IMR-90 (cell line): ENCODE measurements around the gene PTPRF. TPM values are rescaled to one million over a fixed set of nuclear protein-coding genes. Genes with fewer than 3 reads are reported as not detected.

Experiments used
- ATAC-seq: fragments of 200-7000 bp; cut with Tn5 transposase; 2 replicates; pipeline ENCODE4 v1.9.1; 2020; ENCODE audit warnings: low read depth, mild to moderate bottlenecking, moderate library complexity
- BruUV-seq: library from RNA; stranded (reverse); fragments of 400-500 nt; replicated peaks from 2 replicates; lab custom pipeline; 2021; lab: Mats Ljungman, UMichigan
- CTCF ChIA-PET: fragments of 300-600 bp; formaldehyde crosslinking; extraction: SDS; loops from one replicate; lab custom pipeline; 2021; ENCODE audit warnings: antibody characterized with exemption; lab: Yijun Ruan, JAX
- POLR2A ChIA-PET: fragments of 300-600 bp; sonication (Branson Sonifier 250); formaldehyde crosslinking; loops from one replicate; lab custom pipeline; 2022; ENCODE audit warnings: antibody characterized with exemption; ENCODE audit not compliant: unreplicated experiment; lab: Charles Lee
- DNase-seq: peaks from one replicate; pipeline ENCODE4 v3.0.0; 2013
- H2AFZ ChIP-seq: replicated peaks from 2 replicates; pipeline ENCODE3; 2013; ENCODE audit warnings: low read length, mild to moderate bottlenecking; ENCODE audit not compliant: poor library complexity
- H2AK5ac ChIP-seq: 2 replicates; pipeline ENCODE4 v1.6.1; 2013; ENCODE audit warnings: low read depth, low read length, inconsistent platforms
- H2AK9ac ChIP-seq: replicated peaks from 2 replicates; pipeline ENCODE3; 2013; ENCODE audit warnings: mild to moderate bottlenecking, low read depth, low read length, moderate library complexity; ENCODE audit not compliant: poor library complexity
- H2BK120ac ChIP-seq: 2 replicates; pipeline ENCODE4 v1.6.1; 2013; ENCODE audit warnings: low read depth, low read length, inconsistent platforms
- H2BK15ac ChIP-seq: 3 replicates; pipeline ENCODE4 v1.6.1; 2013; ENCODE audit warnings: low read depth, low read length, inconsistent platforms
- H2BK20ac ChIP-seq: 2 replicates; pipeline ENCODE4 v1.6.1; 2013; ENCODE audit warnings: low read depth, mild to moderate bottlenecking, inconsistent platforms, low read length, moderate library complexity
- H2BK5ac ChIP-seq: 2 replicates; pipeline ENCODE4 v1.6.1; 2013; ENCODE audit warnings: mild to moderate bottlenecking, low read depth, low read length, inconsistent platforms; ENCODE audit not compliant: poor library complexity, severe bottlenecking
- H3K14ac ChIP-seq: replicated peaks from 2 replicates; pipeline ENCODE4 v1.6.1; 2013; ENCODE audit warnings: low read depth, low read length, inconsistent platforms
- H3K18ac ChIP-seq: 2 replicates; pipeline ENCODE4 v1.6.1; 2013; ENCODE audit warnings: low read depth, low read length, control low read depth
- H3K23ac ChIP-seq: 2 replicates; pipeline ENCODE4 v1.6.1; 2013; ENCODE audit warnings: low read depth, low read length, inconsistent platforms
- H3K27ac ChIP-seq: 2 replicates; pipeline ENCODE4 v1.5.1; 2013; ENCODE audit warnings: mild to moderate bottlenecking, control low read depth, low read length; ENCODE audit not compliant: insufficient read depth
- H3K27me3 ChIP-seq: 2 replicates; pipeline ENCODE4 v1.6.1; 2013; ENCODE audit warnings: low read length; ENCODE audit not compliant: control insufficient read depth, insufficient read depth
- H3K36me3 ChIP-seq: 2 replicates; pipeline ENCODE4 v1.6.1; 2013; ENCODE audit warnings: low read length, mixed read lengths; ENCODE audit not compliant: control insufficient read depth, insufficient read depth
- H3K4ac ChIP-seq: 2 replicates; pipeline ENCODE4 v1.6.1; 2013; ENCODE audit warnings: low read depth, low read length, inconsistent platforms
- H3K4me1 ChIP-seq: 2 replicates; pipeline ENCODE4 v1.6.1; 2013; ENCODE audit warnings: low read length, mixed read lengths; ENCODE audit not compliant: control insufficient read depth, insufficient read depth
- H3K4me2 ChIP-seq: 2 replicates; pipeline ENCODE4 v1.6.1; 2013; ENCODE audit warnings: low read depth, mild to moderate bottlenecking, control low read depth, low read length, moderate library complexity
- H3K4me3 ChIP-seq: 2 replicates; pipeline ENCODE4 v1.5.1; 2013; ENCODE audit warnings: low read depth, mild to moderate bottlenecking, control low read depth, low read length, moderate library complexity; ENCODE audit not compliant: insufficient read depth
- H3K56ac ChIP-seq: 2 replicates; pipeline ENCODE4 v1.6.1; 2013; ENCODE audit warnings: low read length, inconsistent platforms; ENCODE audit not compliant: insufficient read depth; ENCODE audit errors: extremely low read depth
- H3K79me1 ChIP-seq, 2 experiments: 2 replicates each; pipeline ENCODE4 v1.6.1; 2013; ENCODE audit warnings: low read length in 2 of 2, inconsistent platforms in 1 of 2, low read depth in 1 of 2
- H3K9ac ChIP-seq: 2 replicates; pipeline ENCODE4 v1.6.1; 2013; ENCODE audit warnings: low read depth, low read length, control low read depth
- H3K9me1 ChIP-seq: 2 replicates; pipeline ENCODE4 v1.6.1; 2013; ENCODE audit warnings: low read length, inconsistent platforms; ENCODE audit not compliant: insufficient read depth
- H3K9me3 ChIP-seq: 2 replicates; pipeline ENCODE4 v1.6.1; 2013; ENCODE audit warnings: low read length; ENCODE audit not compliant: control insufficient read depth, insufficient read depth
- H4K20me1 ChIP-seq: 2 replicates; pipeline ENCODE4 v1.6.1; 2013; ENCODE audit warnings: low read length, inconsistent platforms; ENCODE audit not compliant: insufficient read depth
- H4K5ac ChIP-seq: 2 replicates; pipeline ENCODE4 v1.6.1; 2013; ENCODE audit warnings: mild to moderate bottlenecking, low read depth, low read length, control low read depth
- H4K8ac ChIP-seq, 2 experiments: 2 replicates each; pipeline ENCODE4 v1.6.1; 2013; ENCODE audit warnings: low read depth in 2 of 2, low read length in 2 of 2, control low read depth in 1 of 2, inconsistent platforms in 1 of 2
- H4K91ac ChIP-seq: 2 replicates; pipeline ENCODE4 v1.6.1; 2013; ENCODE audit warnings: low read depth, low read length, inconsistent platforms; ENCODE audit not compliant: insufficient read depth
- BHLHE40 ChIP-seq: fragments of 150-350 bp; IDR thresholded peaks from 2 replicates; pipeline ENCODE4 v1.6.1; 2016; ENCODE audit warnings: mild to moderate bottlenecking, low read depth, low read length
- CEBPB ChIP-seq: IDR thresholded peaks from 2 replicates; pipeline ENCODE4 v1.6.1; 2012; ENCODE audit warnings: low read depth, low read length, improper control_type of control experiment
- CHD1 ChIP-seq: IDR thresholded peaks from 2 replicates; pipeline ENCODE4 v1.6.1; 2012; ENCODE audit warnings: low read depth, low read length, improper control_type of control experiment
- FOS ChIP-seq: fragments of 150-350 bp; IDR thresholded peaks from 2 replicates; pipeline ENCODE4 v1.6.1; 2016; ENCODE audit warnings: low read depth, low read length
- MAFK ChIP-seq: IDR thresholded peaks from 2 replicates; pipeline ENCODE4 v1.6.1; 2012; ENCODE audit warnings: low read depth, low read length, improper control_type of control experiment
- MAZ ChIP-seq: IDR thresholded peaks from 2 replicates; pipeline ENCODE4 v1.6.1; 2012; ENCODE audit warnings: low read depth, mild to moderate bottlenecking, low read length, improper control_type of control experiment, moderate library complexity, borderline replicate concordance
- MXI1 ChIP-seq: IDR thresholded peaks from 2 replicates; pipeline ENCODE4 v1.6.1; 2012; ENCODE audit warnings: low read depth, mild to moderate bottlenecking, low read length, moderate library complexity, borderline replicate concordance
- NFE2L2 ChIP-seq: fragments of 150-350 bp; IDR thresholded peaks from 2 replicates; pipeline ENCODE4 v1.6.1; 2016; ENCODE audit warnings: low read depth, mild to moderate bottlenecking, low read length
- POLR2A ChIP-seq: IDR thresholded peaks from 2 replicates; pipeline ENCODE4 v1.6.1; 2012; ENCODE audit warnings: mild to moderate bottlenecking, low read depth, low read length
- RAD21 ChIP-seq: IDR thresholded peaks from 2 replicates; pipeline ENCODE4 v1.6.1; 2012; ENCODE audit warnings: low read length, improper control_type of control experiment
- RCOR1 ChIP-seq: IDR thresholded peaks from 2 replicates; pipeline ENCODE4 v1.6.1; 2012; ENCODE audit warnings: mild to moderate bottlenecking, low read length, improper control_type of control experiment; ENCODE audit not compliant: insufficient replicate concordance
- RFX5 ChIP-seq: IDR thresholded peaks from 2 replicates; pipeline ENCODE4 v1.8.0; 2012; ENCODE audit warnings: low read depth, mild to moderate bottlenecking, low read length, moderate library complexity
- SMC3 ChIP-seq: fragments of 150-350 bp; IDR thresholded peaks from 2 replicates; pipeline ENCODE4 v1.6.1; 2016; ENCODE audit warnings: low read depth, mild to moderate bottlenecking, antibody characterized with exemption, low read length, moderate library complexity
- WGBS, 2 experiments: methylation state at CpG; one replicate each; pipeline versions ENCODE4 v1.1.5 to v1.1.7; 2013; ENCODE audit warnings: missing lambda C conversion rate in 2 of 2; ENCODE audit not compliant: insufficient read length in 1 of 2; ENCODE audit errors: extremely low coverage in 2 of 2; 5-methylcytosine and 5-hydroxymethylcytosine counted together
- dilution Hi-C: fragments of 300-500 bp; cut with HindIII; formaldehyde crosslinking; loops from one replicate; pipeline ENCODE4 v1.14.3; 2018; ENCODE audit warnings: low sequenced_read_pairs; ENCODE audit not compliant: unreplicated experiment
- in situ Hi-C: fragments of 300-500 bp; cut with MboI; formaldehyde crosslinking; loops from 3 replicates; pipeline ENCODE4 v1.14.3; 2019; ENCODE audit warnings: low sequenced_read_pairs, inconsistent platforms, mixed read lengths
- intact Hi-C: fragments of 100-400 bp; cut with micrococcal nuclease; formaldehyde crosslinking; loops from 2 replicates; pipeline ENCODE4 v1.10.0; 2022
- polyA plus RNA-seq, 3 experiments: library from polyadenylated mRNA; depleted of rRNA; stranded (reverse); fragments of >200 nt; gene quantifications; 2 replicates each; pipeline ENCODE4 v1.2.3, GENCODE V29; 2012; ENCODE audit warnings: low replicate concordance in 1 of 3
- total RNA-seq: library from RNA; depleted of rRNA; stranded (reverse); fragments of >200 nt; gene quantifications from 2 replicates; pipeline ENCODE4 v1.2.3, GENCODE V29; 2012
- TF ChIP-seq, protein P1 (sequence below): conservative IDR thresholded peaks from 2 replicates; pipeline ENCODE4 v1.5.1; 2012; ENCODE audit warnings: mild to moderate bottlenecking, low read depth, low read length, improper control_type of control experiment
- TF ChIP-seq, protein P2 (sequence below): fragments of 150-350 bp; IDR thresholded peaks from 2 replicates; pipeline ENCODE4 v1.6.1; 2016; ENCODE audit warnings: low read depth, mild to moderate bottlenecking, low read length, moderate library complexity, borderline replicate concordance
- TF ChIP-seq, protein P3 (sequence below): fragments of 150-350 bp; IDR thresholded peaks from 2 replicates; pipeline ENCODE4 v1.6.1; 2017; ENCODE audit warnings: mild to moderate bottlenecking, antibody characterized with exemption, low read length, low read depth

PTPRF gene
- total and polyA plus RNA-seq, 2 of the 4 experiments (the other 2 are of a cell fraction) = 25.8 to 92.3 TPM

DNA sequence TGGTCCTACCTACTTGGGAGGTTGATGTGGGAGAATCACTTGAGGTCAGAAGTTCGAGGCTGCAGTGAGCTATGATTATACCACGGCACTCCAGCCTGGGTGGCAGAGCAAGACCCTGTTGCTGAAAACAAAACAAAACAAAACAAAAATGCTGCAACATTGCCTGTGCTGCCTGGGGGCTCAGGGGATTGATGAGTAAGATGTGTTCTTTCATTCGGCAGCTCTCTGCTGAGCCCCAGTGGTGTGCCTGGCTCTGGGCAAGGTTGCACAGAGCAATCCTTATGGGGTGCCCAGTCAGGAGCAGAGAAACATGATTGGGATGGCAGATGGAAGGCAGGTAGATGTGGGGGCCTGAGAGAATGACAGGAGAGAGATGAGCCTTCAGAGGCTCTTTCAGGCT, 90.7 kb downstream of the PTPRF start:
- H2AK9ac ChIP-seq = no peak overlapping the region
- ATAC-seq (no peak), DNase-seq (no peak)
- H3K4ac ChIP-seq = no peak overlapping the region
- TF ChIP-seq CHD1 (no peak), MAFK (no peak), NFE2L2 (no peak), POLR2A (no peak), RCOR1 (no peak), FOS (no peak), MAZ (no peak), BHLHE40 (no peak), MXI1 (no peak), RAD21 (no peak), SMC3 (no peak), CEBPB (no peak), RFX5 (no peak)
- TF ChIP-seq, protein P1, sequence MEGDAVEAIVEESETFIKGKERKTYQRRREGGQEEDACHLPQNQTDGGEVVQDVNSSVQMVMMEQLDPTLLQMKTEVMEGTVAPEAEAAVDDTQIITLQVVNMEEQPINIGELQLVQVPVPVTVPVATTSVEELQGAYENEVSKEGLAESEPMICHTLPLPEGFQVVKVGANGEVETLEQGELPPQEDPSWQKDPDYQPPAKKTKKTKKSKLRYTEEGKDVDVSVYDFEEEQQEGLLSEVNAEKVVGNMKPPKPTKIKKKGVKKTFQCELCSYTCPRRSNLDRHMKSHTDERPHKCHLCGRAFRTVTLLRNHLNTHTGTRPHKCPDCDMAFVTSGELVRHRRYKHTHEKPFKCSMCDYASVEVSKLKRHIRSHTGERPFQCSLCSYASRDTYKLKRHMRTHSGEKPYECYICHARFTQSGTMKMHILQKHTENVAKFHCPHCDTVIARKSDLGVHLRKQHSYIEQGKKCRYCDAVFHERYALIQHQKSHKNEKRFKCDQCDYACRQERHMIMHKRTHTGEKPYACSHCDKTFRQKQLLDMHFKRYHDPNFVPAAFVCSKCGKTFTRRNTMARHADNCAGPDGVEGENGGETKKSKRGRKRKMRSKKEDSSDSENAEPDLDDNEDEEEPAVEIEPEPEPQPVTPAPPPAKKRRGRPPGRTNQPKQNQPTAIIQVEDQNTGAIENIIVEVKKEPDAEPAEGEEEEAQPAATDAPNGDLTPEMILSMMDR = no peak
- TF ChIP-seq, protein P2, sequence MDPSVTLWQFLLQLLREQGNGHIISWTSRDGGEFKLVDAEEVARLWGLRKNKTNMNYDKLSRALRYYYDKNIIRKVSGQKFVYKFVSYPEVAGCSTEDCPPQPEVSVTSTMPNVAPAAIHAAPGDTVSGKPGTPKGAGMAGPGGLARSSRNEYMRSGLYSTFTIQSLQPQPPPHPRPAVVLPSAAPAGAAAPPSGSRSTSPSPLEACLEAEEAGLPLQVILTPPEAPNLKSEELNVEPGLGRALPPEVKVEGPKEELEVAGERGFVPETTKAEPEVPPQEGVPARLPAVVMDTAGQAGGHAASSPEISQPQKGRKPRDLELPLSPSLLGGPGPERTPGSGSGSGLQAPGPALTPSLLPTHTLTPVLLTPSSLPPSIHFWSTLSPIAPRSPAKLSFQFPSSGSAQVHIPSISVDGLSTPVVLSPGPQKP = no peak
- TF ChIP-seq, protein P3, sequence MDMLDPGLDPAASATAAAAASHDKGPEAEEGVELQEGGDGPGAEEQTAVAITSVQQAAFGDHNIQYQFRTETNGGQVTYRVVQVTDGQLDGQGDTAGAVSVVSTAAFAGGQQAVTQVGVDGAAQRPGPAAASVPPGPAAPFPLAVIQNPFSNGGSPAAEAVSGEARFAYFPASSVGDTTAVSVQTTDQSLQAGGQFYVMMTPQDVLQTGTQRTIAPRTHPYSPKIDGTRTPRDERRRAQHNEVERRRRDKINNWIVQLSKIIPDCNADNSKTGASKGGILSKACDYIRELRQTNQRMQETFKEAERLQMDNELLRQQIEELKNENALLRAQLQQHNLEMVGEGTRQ = no peak
- H2BK120ac ChIP-seq = no peak overlapping the region
- no peak overlapping the region for H2BK5ac ChIP-seq
- BruUV-seq = no TSS peak
- H3K9me1 ChIP-seq = 0 out of 2 replicates have a peak, but pooled peaks cover 4% of the 10 kb centered on the region
- H3K79me1 ChIP-seq = no peaks in the 10 kb centered on the region; a peak in 1 of 4 replicates
- H2AK5ac ChIP-seq = no peak overlapping the region
- H2AFZ ChIP-seq = no peak overlapping the region
- in situ Hi-C loops = no loop called here
- dilution Hi-C loops = no loop called here
- POLR2A ChIA-PET = no interaction called here
- CTCF ChIA-PET = no interaction called here
- H3K4me3 ChIP-seq = no peak overlapping the region
- intact Hi-C loops = no loop called here
- no peaks in the 10 kb centered on the region for H3K9me3 ChIP-seq
- no peak overlapping the region for H2BK20ac ChIP-seq
- WGBS, 2 experiments = 83% methylated on average over 1 of the region's 3 CpGs; no CpG with 5 or more reads in 1 of the 2 experiments
- no peak overlapping the region for H4K91ac ChIP-seq
- no peaks in the 10 kb centered on the region for H3K27me3 ChIP-seq
- no peak overlapping the region for H4K8ac ChIP-seq
- H3K23ac ChIP-seq = no peak overlapping the region
- H3K18ac ChIP-seq = no peak overlapping the region
- H3K4me2 ChIP-seq = no peak overlapping the region
- H3K9ac ChIP-seq = no peak overlapping the region
- H4K5ac ChIP-seq = no peak overlapping the region
- no peaks in the 10 kb centered on the region; the same call in none of the 2 replicates for H4K20me1 ChIP-seq
- H3K36me3 ChIP-seq = peaks cover 59% of the 10 kb centered on the region
- H2BK15ac ChIP-seq = no peak overlapping the region
- no peaks in the 10 kb centered on the region for H3K4me1 ChIP-seq
- H3K27ac ChIP-seq = no peak overlapping the region
- H3K56ac ChIP-seq = no peak overlapping the region
- H3K14ac ChIP-seq = no peak overlapping the region
